HL-60 (cell line): Measurements from ENCODE around the gene ANKRD11.

Source experiments
- GABPA ChIP-seq: IDR thresholded peaks from 2 replicates; pipeline ENCODE4 v1.6.1; 2012; ENCODE audit warnings: low read depth
- POLR2AphosphoS5 ChIP-seq: IDR thresholded peaks from 2 replicates; pipeline ENCODE4 v1.6.1; 2012; ENCODE audit warnings: low read depth
- SPI1 ChIP-seq: IDR thresholded peaks from 2 replicates; pipeline ENCODE4 v1.6.1; 2012; ENCODE audit warnings: low read depth, mild to moderate bottlenecking, borderline replicate concordance
- TF ChIP-seq, protein P1 (sequence below): IDR thresholded peaks from one replicate; pipeline ENCODE4 v1.5.1; 2011; ENCODE audit warnings: low read length, control low read depth, inconsistent platforms; ENCODE audit not compliant: insufficient read depth
- TF ChIP-seq, protein P2 (sequence below): IDR thresholded peaks from 2 replicates; pipeline ENCODE4 v1.6.1; 2012; ENCODE audit warnings: low read depth; ENCODE audit not compliant: insufficient replicate concordance

DNA sequence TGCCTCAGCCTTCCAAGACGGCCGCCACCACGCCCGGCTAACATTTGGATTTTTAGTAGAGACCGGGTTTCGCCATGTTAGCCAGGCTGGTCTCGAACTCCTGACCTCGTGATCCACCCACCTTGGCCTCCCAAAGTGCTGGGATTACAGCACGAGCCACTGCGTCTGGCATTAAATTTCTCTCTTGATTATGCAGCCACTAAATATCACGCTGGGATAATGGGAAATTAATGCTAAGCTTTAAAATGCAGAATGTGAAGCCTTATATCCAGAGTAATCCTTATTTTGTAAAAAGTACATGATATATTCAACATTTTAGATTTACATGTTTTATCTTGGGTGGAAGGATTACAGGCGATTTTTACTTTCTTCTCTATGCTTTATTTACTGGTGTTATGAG, 89.2 kb downstream of the ANKRD11 start:
- TF ChIP-seq, protein P1, sequence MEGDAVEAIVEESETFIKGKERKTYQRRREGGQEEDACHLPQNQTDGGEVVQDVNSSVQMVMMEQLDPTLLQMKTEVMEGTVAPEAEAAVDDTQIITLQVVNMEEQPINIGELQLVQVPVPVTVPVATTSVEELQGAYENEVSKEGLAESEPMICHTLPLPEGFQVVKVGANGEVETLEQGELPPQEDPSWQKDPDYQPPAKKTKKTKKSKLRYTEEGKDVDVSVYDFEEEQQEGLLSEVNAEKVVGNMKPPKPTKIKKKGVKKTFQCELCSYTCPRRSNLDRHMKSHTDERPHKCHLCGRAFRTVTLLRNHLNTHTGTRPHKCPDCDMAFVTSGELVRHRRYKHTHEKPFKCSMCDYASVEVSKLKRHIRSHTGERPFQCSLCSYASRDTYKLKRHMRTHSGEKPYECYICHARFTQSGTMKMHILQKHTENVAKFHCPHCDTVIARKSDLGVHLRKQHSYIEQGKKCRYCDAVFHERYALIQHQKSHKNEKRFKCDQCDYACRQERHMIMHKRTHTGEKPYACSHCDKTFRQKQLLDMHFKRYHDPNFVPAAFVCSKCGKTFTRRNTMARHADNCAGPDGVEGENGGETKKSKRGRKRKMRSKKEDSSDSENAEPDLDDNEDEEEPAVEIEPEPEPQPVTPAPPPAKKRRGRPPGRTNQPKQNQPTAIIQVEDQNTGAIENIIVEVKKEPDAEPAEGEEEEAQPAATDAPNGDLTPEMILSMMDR: no peak
- no peak for TF ChIP-seq POLR2AphosphoS5
- TF ChIP-seq SPI1: no peak
- TF ChIP-seq, protein P2, sequence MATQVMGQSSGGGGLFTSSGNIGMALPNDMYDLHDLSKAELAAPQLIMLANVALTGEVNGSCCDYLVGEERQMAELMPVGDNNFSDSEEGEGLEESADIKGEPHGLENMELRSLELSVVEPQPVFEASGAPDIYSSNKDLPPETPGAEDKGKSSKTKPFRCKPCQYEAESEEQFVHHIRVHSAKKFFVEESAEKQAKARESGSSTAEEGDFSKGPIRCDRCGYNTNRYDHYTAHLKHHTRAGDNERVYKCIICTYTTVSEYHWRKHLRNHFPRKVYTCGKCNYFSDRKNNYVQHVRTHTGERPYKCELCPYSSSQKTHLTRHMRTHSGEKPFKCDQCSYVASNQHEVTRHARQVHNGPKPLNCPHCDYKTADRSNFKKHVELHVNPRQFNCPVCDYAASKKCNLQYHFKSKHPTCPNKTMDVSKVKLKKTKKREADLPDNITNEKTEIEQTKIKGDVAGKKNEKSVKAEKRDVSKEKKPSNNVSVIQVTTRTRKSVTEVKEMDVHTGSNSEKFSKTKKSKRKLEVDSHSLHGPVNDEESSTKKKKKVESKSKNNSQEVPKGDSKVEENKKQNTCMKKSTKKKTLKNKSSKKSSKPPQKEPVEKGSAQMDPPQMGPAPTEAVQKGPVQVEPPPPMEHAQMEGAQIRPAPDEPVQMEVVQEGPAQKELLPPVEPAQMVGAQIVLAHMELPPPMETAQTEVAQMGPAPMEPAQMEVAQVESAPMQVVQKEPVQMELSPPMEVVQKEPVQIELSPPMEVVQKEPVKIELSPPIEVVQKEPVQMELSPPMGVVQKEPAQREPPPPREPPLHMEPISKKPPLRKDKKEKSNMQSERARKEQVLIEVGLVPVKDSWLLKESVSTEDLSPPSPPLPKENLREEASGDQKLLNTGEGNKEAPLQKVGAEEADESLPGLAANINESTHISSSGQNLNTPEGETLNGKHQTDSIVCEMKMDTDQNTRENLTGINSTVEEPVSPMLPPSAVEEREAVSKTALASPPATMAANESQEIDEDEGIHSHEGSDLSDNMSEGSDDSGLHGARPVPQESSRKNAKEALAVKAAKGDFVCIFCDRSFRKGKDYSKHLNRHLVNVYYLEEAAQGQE: no peak
- no peak for TF ChIP-seq GABPA
